ENCODE results near the gene SASH1. TPM values are rescaled to one million over a fixed set of nuclear protein-coding genes. Genes with fewer than 3 reads are reported as not detected.
A peak's percentile ranks its signal among the peaks of the same experiment; 100 is the strongest.

Gene SASH1
- total RNA-seq, 1 donor from 2014 or later = 10.2 TPM

GRCh38 chr6:148343047-148343782 lies 577 bp downstream of the SASH1 start:
- H3K36me3 Mint-ChIP-seq = peaks cover under 1% of the 10 kb centered on the region
- H3K79me2 ChIP-seq (ENCODE audit: low read depth) = peaks cover 33% of the 10 kb centered on the region
- no peaks in the 10 kb centered on the region for H3K9me3 Mint-ChIP-seq
- peak overlapping the region; percentile 97 for H3K4me2 ChIP-seq
- peaks cover 12% of the 10 kb centered on the region for H3K27me3 ChIP-seq
- peak overlapping the region; percentile 100 for H3K27ac ChIP-seq
- H4K20me1 ChIP-seq (ENCODE audit: low read depth) = peaks cover 12% of the 10 kb centered on the region
- H3K36me3 ChIP-seq = no peaks in the 10 kb centered on the region
- no peaks in the 10 kb centered on the region for H3K9me3 ChIP-seq (ENCODE audit: low read depth)
- peaks cover 65% of the 10 kb centered on the region for H3K4me1 ChIP-seq
- H3K27me3 Mint-ChIP-seq (ENCODE audit: insufficient read depth, low read depth) = no peaks in the 10 kb centered on the region
- peak overlapping the region; percentile 93 for H3K4me3 ChIP-seq
- H3F3A ChIP-seq (ENCODE audit: low read depth) = peaks cover 59% of the 10 kb centered on the region
- peak overlapping the region; percentile 94 for H3K27ac Mint-ChIP-seq
- DNase-seq (ENCODE audit: low spot score) = no peak
- peaks cover 52% of the 10 kb centered on the region for H3K4me1 Mint-ChIP-seq
- H3K4me3 Mint-ChIP-seq = peak overlapping the region; percentile 87
- peak overlapping the region; percentile 52 for H3K9ac ChIP-seq
- peak overlapping the region; percentile 60 for H2AFZ ChIP-seq (replicated peaks)
- no peak for TF ChIP-seq EZH2phosphoT487 (IDR thresholded peaks at IDR 0.05)

DNA sequence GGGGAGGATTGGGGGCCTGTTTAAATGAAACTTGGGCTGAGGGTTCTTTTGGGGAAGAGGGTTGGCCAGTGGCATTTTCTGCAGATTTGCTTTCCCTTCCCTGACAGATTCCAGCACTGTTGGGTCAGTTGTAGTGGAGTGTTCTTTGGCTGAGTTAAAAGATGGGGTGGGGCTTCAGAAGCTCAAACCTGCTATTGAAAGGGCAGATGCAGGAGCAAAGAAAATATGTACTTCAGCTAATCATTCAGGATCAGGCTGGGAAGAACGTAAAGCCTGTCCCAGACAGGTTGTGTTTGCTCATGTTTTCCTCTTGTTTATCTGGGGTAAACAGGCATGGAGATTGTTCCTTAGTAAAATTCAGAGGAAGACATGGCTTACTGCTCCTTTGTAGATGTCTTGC lies 2.5 kb downstream of the SASH1 start:
- Histone ChIP-seq H3F3A (ENCODE audit: low read depth) (peaks cover 60% of the 10 kb centered on the region), H3K36me3 (no peaks in the 10 kb centered on the region), H4K20me1 (ENCODE audit: low read depth) (peaks cover 12% of the 10 kb centered on the region), H3K9ac (no peak overlapping the region), H3K79me2 (ENCODE audit: low read depth) (peaks cover 37% of the 10 kb centered on the region), H3K27ac (no peak overlapping the region), H3K4me1 (peaks cover 71% of the 10 kb centered on the region), H3K9me3 (ENCODE audit: low read depth) (no peaks in the 10 kb centered on the region), H2AFZ (replicated peaks) (no peak overlapping the region), H3K4me3 (no peak overlapping the region), H3K27me3 (peaks cover 12% of the 10 kb centered on the region), H3K4me2 (peak overlapping the region; percentile 67)
- peaks cover 55% of the 10 kb centered on the region for H3K4me1 Mint-ChIP-seq
- TF ChIP-seq EZH2 (IDR thresholded peaks at IDR 0.05) = no peak
- no peak for TF ChIP-seq EZH2phosphoT487 (IDR thresholded peaks at IDR 0.05)
- TF ChIP-seq CTCF (IDR thresholded peaks at IDR 0.05) = no peak
- no peak overlapping the region for H3K27ac Mint-ChIP-seq
- H3K27me3 Mint-ChIP-seq (ENCODE audit: insufficient read depth, low read depth) = peaks cover 2% of the 10 kb centered on the region
- peaks cover 3% of the 10 kb centered on the region for H3K9me3 Mint-ChIP-seq
- H3K4me3 Mint-ChIP-seq = peak overlapping the region; percentile 59
- no peak for DNase-seq (ENCODE audit: low spot score)
- H3K36me3 Mint-ChIP-seq = peaks cover 9% of the 10 kb centered on the region

DNA sequence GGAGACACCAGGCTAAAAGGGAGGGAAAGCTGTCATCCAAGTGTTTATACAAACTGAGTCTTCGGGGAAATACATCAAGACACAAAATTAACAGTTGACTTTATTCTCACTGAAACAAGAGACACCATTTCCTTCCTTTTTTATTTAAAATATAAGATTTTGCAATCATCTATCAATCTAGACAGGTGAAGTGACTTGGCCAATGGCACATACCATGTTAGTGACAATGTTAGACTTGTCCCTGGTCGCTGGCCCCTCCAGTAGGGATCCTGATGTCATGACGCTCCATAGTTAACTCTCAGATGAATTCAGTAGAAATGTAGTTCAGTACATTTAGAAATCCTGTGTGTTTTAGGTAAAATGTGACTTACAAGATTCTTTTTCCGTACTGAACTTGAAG lies 2.9 kb downstream of the SASH1 start:
- peaks cover 12% of the 10 kb centered on the region for H4K20me1 ChIP-seq (ENCODE audit: low read depth)
- peaks cover 37% of the 10 kb centered on the region for H3K79me2 ChIP-seq (ENCODE audit: low read depth)
- H2AFZ ChIP-seq (replicated peaks) = no peak overlapping the region
- no peak overlapping the region for H3K9ac ChIP-seq
- H3K4me3 Mint-ChIP-seq = no peak overlapping the region
- H3K27ac Mint-ChIP-seq = no peak overlapping the region
- H3K27me3 Mint-ChIP-seq (ENCODE audit: insufficient read depth, low read depth) = peaks cover 2% of the 10 kb centered on the region
- H3K36me3 ChIP-seq = no peaks in the 10 kb centered on the region
- H3K4me2 ChIP-seq = peak overlapping the region; percentile 67
- TF ChIP-seq CTCF (IDR thresholded peaks at IDR 0.05) (no peak), EZH2phosphoT487 (IDR thresholded peaks at IDR 0.05) (no peak), EZH2 (IDR thresholded peaks at IDR 0.05) (no peak)
- peaks cover 3% of the 10 kb centered on the region for H3K9me3 Mint-ChIP-seq
- peaks cover 54% of the 10 kb centered on the region for H3K4me1 Mint-ChIP-seq
- H3K9me3 ChIP-seq (ENCODE audit: low read depth) = no peaks in the 10 kb centered on the region
- H3F3A ChIP-seq (ENCODE audit: low read depth) = peaks cover 57% of the 10 kb centered on the region
- no peak overlapping the region for H3K27ac ChIP-seq
- peaks cover 70% of the 10 kb centered on the region for H3K4me1 ChIP-seq
- DNase-seq (ENCODE audit: low spot score) = no peak
- H3K4me3 ChIP-seq = no peak overlapping the region
- peaks cover 12% of the 10 kb centered on the region for H3K27me3 ChIP-seq
- H3K36me3 Mint-ChIP-seq = peaks cover 9% of the 10 kb centered on the region
